RCC 7860 (cell line): ENCODE measurements around the gene FUOM.

ENCODE experiments used
- DNase-seq: peaks from one replicate; pipeline ENCODE4 v3.0.0-alpha.2; 2015; ENCODE audit warnings: low spot score
- FAIRE-seq: peaks from 2 replicates; lab custom pipeline; 2012; peaks lifted over from hg19 to GRCh38; lab: Jason Lieb, UNC

Gene FUOM

GRCh38 chr10:133316732-133317131 is 41.1 kb downstream of the FUOM start:
- FAIRE-seq (no peak), DNase-seq (no peak)

- DNase-seq = no peak
- FAIRE-seq = no peak
Measured at GRCh38 chr10:133316266-133316665, 41.6 kb downstream of the FUOM start.

- FAIRE-seq = no peak
- DNase-seq = no peak
Measured at GRCh38 chr10:133315847-133316246, 42.0 kb downstream of the FUOM start.

GRCh38 chr10:133314911-133315310 is 42.9 kb downstream of the FUOM start:
- DNase-seq (no peak), FAIRE-seq (no peak)

GRCh38 chr10:133313192-133313591 is 44.6 kb downstream of the FUOM start:
- FAIRE-seq (no peak), DNase-seq (no peak)

GRCh38 chr10:133312769-133313145 is 45.1 kb downstream of the FUOM start:
- DNase-seq = no peak
- no peak for FAIRE-seq

- FAIRE-seq = no peak
- no peak for DNase-seq
Measured at GRCh38 chr10:133312016-133312768, 45.6 kb downstream of the FUOM start.

GRCh38 chr10:133311570-133311969 is 46.2 kb downstream of the FUOM start:
- DNase-seq (no peak), FAIRE-seq (no peak)

GRCh38 chr10:133310789-133311188 is 47.0 kb downstream of the FUOM start:
- DNase-seq (no peak), FAIRE-seq (no peak)

GRCh38 chr10:133310399-133310755 is 47.4 kb downstream of the FUOM start:
- FAIRE-seq (no peak), DNase-seq (no peak)

- no peak for FAIRE-seq
- no peak for DNase-seq
Measured at GRCh38 chr10:133309720-133310398, 48.0 kb downstream of the FUOM start.

GRCh38 chr10:133309100-133309719 is 48.6 kb downstream of the FUOM start:
- FAIRE-seq (no peak), DNase-seq (peak; percentile 74)

GRCh38 chr10:133308421-133309099 is 49.3 kb downstream of the FUOM start, which contains the start of the genes TUBGCP2 and ZNF511:
TUBGCP2 (minus strand) TSS chr10:133308872; CDS start chr10:133302941, 5,931 bp downstream.
ZNF511 (plus strand) TSS chr10:133308914; CDS start chr10:133308944, 30 bp downstream.
- DNase-seq = peak; percentile 57
- no peak for FAIRE-seq

- DNase-seq (peak; percentile 77), FAIRE-seq (no peak)
Measured at GRCh38 chr10:133307776-133308420, 49.9 kb downstream of the FUOM start.

GRCh38 chr10:133306941-133307379 is 50.9 kb downstream of the FUOM start:
- DNase-seq (no peak), FAIRE-seq (no peak)

- FAIRE-seq (no peak), DNase-seq (no peak)
Measured at GRCh38 chr10:133306097-133306476, 51.7 kb downstream of the FUOM start.
